H1 (cell line): ENCODE results near the gene PTPN22.

Experiments
- EP300 ChIP-seq, 2 experiments: IDR thresholded peaks; 1 replicate in 1 of 2; 2 replicates in 1 of 2; pipeline ENCODE4 v1.6.1; 2011 to 2012; ENCODE audit warnings: low read depth in 2 of 2, low read length in 2 of 2, mild to moderate bottlenecking in 2 of 2, borderline replicate concordance in 1 of 2, inconsistent platforms in 1 of 2, moderate library complexity in 1 of 2
- ZNF274 ChIP-seq: IDR thresholded peaks from 2 replicates; pipeline ENCODE4 v1.7.0; 2012; ENCODE audit warnings: low read length, borderline replicate concordance; ENCODE audit errors: extremely low read depth

- TF ChIP-seq ZNF274 (no peak), EP300 (IDR thresholded peaks at IDR 0.05; ENCODE audit: borderline replicate concordance in 1 of 2, low read depth in 2 of 2, low read length in 2 of 2) (no peak)
Observed at GRCh38 chr1:113905435-113905861, 33.9 kb upstream of the PTPN22 start.
